GM19452 (cell line): Measurements from ENCODE around the gene FOSB.
A peak's percentile ranks its signal among the peaks of the same experiment; 100 is the strongest.
"Not testable (repeated sequence)": the region's sequence is repeated elsewhere in the genome, so short reads cannot be mapped to it uniquely, and the experiment has no call there.

ENCODE experiments used
- ATAC-seq: cut with Tn5 transposase; IDR thresholded peaks from one replicate; pipeline ENCODE4 v1.9.1; 2021; ENCODE audit not compliant: unreplicated experiment

Gene FOSB

DNA sequence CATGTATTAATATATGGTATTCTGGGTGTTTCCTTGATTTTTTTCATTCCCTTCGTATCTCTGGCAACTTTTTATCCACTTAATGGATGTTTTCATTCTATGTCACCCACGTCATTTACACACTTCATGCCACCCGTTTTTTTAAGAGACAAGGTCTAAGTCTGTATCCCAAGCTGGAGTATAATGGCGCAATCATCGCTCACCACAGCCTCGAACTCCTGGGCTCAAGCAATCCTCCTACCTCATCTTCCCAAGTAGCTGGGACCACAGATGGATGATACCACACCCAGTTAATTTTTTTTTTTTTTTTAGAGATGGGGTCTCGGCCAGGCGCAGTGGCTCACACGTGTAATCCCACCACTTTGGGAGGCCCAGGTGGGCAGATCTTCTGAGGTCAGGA, 36.1 kb downstream of the FOSB start:
- ATAC-seq, result no peak

- ATAC-seq, result no peak
These were observed 37.6 kb downstream of the FOSB start for GRCh38 chr19:45505151-45505995.

DNA sequence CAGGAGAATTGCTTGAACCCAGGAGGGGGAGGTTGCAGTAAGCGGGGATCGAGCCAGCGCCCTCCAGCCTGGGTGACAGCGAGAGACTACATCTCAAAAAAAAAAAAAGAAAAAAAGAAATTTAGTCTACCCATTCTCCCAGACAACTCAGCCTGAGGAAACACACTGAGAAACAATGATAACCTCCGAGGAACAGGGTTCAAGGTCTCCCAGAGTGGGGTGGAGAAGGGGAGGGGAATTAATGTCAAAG, 38.1 kb downstream of the FOSB start:
- no peak for ATAC-seq

- peak; percentile 40 for ATAC-seq
These were observed 38.6 kb downstream of the FOSB start for GRCh38 chr19:45506246-45506988.

GRCh38 chr19:45506989-45507871, 39.4 kb downstream of the FOSB start, which contains the start of gene VASP:
TSS of gene VASP (plus strand) at chr19:45507479. CDS start at chr19:45507772, 293 bp downstream.
- peak; percentile 50 for ATAC-seq

DNA sequence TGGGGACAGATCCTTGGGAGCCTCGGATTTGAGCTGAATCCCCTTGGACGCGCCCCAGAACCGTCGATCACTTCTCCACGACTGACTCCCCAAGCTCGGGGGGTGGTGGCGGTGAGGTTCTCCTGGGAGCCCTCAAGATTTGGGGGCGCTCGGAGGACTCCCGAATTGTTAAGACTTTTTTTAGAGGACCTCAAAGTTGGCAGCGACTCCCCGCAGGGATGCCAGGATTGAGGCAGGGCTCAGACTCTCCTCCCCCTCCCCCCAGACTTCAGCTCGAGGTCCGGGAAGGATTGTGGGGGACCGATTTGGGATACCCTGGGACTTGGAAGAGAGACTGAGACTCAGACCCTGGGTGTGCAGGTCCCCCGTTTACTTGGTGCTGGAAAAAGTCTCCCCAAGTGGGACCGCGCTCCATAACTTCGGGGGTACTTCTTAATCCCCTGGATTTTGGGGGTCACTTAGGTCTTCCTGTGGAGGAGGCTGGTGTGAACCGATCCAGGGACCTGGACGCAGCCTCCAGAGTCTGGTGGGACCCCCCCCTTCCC, 40.1 kb downstream of the FOSB start:
- no peak for ATAC-seq

GRCh38 chr19:45508417-45508860, 40.6 kb downstream of the FOSB start:
- no peak for ATAC-seq

DNA sequence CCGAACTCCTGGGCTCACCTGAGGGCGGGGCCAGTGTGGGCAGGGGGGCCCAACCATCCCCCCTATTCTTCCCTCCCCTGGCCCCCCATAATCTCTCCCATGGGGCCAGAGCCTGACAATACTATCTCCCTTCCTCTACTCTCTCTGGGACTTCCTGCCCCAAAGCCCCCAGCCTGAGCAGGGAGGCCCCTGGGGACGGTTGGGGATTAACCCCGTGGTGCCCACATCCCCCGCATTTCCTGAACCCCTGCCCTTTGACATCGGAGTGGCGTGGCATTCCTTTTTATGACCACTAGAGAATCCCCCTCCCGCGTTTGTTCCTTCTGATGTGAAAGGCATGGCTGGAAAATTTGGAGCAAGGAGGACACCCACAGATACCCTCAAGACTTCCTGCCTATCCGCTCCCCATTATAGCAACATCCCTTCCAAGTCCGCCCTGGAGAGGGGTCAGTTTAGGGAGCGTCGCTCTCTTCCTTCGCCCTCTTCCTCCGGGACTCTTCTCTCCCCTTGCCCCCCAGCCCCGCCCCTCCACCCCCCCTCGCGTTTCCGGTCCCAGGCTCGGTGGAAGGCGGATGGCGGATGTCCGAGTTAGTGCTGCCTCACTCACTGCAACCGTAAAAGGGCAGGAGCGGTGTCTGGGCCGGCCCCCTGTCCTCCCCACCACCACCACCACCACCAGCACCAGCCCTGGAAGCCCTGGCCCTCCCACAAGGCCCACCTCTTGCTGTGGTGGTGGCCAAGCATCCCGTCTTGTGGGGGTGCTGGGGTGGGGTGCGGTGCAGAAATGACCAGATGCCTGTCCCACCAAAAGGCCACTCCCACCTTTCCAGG, 41.3 kb downstream of the FOSB start:
- ATAC-seq, result no peak

- no peak for ATAC-seq
These were observed 41.9 kb downstream of the FOSB start for GRCh38 chr19:45509692-45510015.

- ATAC-seq, result not testable (repeated sequence)
These were observed 42.6 kb downstream of the FOSB start for GRCh38 chr19:45510352-45510751.

DNA sequence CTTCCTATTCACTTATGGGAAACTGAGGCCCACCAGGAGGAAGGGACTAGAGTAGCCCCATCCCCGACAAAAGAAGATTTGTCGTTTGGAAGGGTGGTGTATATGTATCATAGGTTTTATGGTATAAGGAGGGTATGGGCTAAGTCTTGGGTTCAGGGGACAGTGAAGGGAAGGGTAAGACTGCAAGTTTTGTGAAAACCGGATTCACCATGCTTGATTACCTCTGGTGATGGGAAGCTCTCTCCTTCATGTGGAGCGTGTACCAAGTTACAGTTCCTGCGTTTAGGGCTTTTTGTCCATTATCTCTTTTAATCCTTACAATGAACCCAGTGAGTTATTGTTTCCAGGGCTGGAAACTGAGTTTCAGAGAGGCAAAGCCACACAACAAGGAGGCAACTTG, 43.3 kb downstream of the FOSB start:
- ATAC-seq, result no peak

DNA sequence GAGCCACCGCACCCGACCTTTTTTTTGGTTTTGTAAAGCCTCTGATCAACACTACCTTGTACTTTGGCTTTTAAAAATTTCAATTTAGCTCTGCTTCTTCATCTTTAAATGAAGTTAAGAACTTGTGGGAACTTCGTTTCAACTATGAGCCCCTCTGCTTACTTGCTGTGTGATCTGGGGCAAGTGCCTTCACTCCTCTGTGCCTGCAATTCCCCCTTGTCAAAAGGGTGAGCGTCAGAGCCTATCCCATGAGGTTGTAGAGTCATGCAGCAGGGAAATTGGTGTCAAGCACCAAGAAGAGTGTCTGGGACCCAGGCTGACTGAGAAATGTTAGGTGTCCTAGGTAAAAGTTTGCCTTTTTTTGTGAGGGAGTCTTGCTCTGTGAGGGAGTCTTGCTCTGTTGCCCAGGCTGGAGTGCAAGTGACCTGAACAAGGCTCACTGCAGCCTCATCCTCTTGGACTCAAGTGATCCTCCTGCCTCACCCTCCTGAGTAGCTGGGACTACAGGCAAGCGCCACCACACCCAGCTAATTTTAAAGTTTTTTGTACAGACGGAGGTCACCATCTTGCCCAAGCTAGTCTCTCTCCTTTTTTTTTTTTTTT, 45.2 kb downstream of the FOSB start:
- ATAC-seq, result no peak

DNA sequence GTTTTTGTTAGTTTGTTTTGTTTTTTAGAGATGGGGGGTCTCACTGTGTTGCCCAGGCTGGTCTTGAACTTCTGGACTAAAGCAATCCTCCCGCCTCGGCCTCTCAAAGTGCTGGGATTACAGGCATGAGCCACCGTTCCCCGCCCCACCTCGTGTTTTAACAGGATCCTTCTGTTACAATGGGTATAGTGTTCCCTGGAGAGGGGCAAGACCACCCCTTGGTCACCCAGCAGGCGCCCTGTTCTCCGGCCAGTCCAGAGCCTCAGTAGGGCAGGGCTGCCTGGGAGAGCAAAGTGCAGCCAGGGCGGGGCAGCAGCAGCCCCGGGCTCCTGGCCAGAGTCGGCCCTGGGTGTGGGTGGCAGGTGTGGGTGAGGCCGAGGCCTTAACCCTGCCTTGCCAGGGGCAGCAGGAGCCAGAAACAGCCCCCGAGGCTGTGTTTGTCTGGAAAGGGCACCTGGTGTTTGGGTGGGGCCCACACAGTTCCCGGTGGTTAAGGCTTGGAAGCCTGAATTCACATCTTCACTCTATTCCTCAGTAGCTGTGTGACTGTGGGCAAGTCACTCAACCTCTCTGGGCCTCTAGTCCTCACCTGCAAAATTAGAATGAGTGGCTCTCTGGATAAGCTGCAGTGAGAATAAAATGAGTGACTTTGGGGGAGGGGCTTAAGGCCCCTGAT, 46.7 kb downstream of the FOSB start:
- no peak for ATAC-seq

- no peak for ATAC-seq
These were observed 47.4 kb downstream of the FOSB start for GRCh38 chr19:45515081-45515624.

DNA sequence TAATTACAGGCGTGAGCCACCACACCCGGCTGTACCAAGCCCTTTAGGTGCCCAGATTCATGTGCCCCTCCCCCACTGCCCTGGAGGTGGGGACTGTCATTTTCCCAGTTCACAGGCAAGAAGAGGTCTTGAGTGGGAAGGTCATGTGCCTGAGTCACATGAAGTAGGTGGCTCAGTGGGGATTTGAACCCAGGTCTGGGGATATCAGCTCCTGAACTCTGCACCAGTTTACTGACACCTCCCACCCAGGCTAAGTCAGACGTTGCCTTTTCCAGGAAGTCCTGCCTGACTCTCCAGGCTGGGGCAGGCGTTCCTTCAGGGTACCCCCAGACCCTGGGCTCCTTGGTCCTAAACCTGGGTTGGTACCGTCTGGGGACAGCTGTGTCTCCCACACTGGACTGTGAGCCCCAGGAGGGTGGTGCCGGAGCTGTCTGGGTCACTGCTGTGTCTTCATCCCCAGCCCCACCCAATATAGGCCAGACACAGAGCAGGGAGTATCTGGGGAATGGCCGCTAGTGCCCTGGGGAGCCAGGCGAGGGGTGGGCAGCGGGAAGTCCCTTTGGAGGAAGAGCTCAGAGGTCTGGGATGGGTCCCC, 48.1 kb downstream of the FOSB start:
- no peak for ATAC-seq

GRCh38 chr19:45517238-45517637, 49.4 kb downstream of the FOSB start:
- no peak for ATAC-seq

DNA sequence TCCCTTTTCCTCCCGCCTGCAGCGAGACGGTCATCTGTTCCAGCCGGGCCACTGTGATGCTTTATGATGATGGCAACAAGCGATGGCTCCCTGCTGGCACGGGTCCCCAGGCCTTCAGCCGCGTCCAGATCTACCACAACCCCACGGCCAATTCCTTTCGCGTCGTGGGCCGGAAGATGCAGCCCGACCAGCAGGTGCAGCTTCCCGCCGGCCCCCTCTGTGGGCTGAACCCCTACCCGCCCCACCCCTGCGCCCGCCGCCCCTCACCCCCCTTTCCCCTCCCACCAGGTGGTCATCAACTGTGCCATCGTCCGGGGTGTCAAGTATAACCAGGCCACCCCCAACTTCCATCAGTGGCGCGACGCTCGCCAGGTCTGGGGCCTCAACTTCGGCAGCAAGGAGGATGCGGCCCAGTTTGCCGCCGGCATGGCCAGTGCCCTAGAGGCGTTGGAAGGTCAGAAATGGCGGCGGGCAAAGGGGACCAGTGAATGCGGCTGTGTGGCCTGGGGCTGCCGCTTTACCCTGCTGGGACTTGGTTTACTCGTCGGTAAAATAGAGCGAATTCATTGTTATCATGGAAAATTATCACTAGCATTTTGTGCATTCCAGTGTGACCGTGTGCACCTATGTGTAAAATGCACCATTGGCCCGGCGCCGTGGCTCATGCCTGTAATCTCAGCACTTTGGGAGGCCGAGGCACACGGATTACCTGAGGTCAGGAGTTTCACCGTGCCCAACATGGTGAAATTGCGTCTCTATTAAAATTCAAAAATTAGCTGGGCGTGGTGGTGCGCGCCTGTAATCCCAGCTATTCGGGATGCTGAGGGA, 50.1 kb downstream of the FOSB start:
- no peak for ATAC-seq

DNA sequence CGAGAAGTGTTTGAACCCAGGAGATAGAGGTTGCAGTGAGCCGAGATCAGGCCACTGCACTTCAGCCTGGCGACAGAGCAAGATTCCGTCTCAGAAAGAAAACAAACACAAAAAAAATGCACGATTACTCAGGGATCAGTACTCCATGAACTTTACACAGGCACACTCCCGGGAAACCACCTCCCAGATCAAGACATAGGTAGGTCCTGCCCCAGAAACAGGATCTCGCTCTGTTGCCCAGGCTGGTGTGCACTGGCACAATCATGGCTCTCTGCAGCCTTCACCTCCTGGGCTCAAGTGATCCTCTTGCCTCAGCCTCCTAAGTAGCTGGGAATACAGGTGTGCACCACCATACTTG, 50.7 kb downstream of the FOSB start:
- ATAC-seq, result no peak
